WI38 (cell line): ENCODE results near the gene XRCC2.
A peak's percentile ranks its signal among the peaks of the same experiment; 100 is the strongest.
"Not testable (repeated sequence)": the region's sequence is repeated elsewhere in the genome, so short reads cannot be mapped to it uniquely, and the experiment has no call there.

Experiments
- H3K4me3 ChIP-seq: 2 replicates; pipeline ENCODE4 v1.5.1; 2011; ENCODE audit warnings: low read depth, mild to moderate bottlenecking, control low read depth, low read length
- TF ChIP-seq, protein P1 (sequence below): IDR thresholded peaks from 2 replicates; pipeline ENCODE4 v1.5.1; 2012; ENCODE audit warnings: low read depth, mild to moderate bottlenecking, control low read depth, low read length

Gene XRCC2

DNA sequence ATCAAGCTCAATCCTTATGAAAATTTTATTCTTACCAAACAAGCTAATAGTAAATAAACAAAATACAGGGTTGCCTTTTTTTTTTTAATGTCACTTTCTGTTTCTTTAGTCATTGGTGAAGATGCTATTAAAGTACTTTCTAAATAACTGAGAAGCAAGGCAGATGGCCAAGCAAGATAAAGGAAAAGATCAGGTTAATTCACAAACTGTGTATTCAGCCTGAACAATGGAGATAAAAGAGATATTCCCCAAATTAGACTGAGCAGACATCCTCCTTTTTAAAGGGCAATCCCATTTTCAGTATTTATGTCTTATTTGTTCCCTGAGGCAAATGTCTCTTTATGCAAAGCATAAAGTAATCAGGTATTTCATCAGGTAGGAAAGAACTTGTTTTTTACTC lies 23.1 kb upstream of the XRCC2 start:
- H3K4me3 ChIP-seq = no peak overlapping the region
- TF ChIP-seq, protein P1, sequence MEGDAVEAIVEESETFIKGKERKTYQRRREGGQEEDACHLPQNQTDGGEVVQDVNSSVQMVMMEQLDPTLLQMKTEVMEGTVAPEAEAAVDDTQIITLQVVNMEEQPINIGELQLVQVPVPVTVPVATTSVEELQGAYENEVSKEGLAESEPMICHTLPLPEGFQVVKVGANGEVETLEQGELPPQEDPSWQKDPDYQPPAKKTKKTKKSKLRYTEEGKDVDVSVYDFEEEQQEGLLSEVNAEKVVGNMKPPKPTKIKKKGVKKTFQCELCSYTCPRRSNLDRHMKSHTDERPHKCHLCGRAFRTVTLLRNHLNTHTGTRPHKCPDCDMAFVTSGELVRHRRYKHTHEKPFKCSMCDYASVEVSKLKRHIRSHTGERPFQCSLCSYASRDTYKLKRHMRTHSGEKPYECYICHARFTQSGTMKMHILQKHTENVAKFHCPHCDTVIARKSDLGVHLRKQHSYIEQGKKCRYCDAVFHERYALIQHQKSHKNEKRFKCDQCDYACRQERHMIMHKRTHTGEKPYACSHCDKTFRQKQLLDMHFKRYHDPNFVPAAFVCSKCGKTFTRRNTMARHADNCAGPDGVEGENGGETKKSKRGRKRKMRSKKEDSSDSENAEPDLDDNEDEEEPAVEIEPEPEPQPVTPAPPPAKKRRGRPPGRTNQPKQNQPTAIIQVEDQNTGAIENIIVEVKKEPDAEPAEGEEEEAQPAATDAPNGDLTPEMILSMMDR = no peak

DNA sequence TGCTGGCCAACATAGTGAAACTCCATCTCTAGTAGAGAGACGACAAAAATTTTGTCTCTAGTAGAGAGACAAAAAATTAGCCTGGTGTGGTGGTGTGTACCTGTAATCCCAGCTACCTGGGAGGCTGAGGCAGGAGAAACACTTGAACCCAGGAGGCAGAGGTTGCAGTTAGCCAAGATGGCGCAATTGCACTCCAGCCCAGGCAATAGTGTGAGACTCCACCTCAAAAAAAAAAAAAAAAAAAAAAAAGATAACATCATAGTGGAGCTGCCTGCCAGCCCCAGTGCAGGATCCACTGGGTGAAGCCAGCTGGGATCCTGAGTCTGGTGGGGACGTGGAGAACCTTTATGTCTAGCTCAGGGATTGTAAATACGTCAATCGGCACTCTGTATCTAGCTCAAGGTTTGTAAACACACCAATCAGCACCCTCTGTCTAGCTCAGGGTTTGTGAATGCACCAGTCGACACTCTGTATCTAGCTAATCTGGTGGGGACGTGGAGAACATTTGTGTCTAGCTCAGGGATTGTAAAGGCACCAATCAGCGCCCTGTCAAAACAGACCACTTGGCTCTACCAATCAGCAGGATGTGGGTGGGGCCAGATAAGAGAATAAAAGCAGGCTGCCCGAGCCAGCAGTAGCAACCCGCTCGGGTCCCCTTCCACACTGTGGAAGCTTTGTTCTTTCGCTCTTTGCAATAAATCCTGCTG lies 21.5 kb upstream of the XRCC2 start:
- H3K4me3 ChIP-seq = not testable (repeated sequence)

DNA sequence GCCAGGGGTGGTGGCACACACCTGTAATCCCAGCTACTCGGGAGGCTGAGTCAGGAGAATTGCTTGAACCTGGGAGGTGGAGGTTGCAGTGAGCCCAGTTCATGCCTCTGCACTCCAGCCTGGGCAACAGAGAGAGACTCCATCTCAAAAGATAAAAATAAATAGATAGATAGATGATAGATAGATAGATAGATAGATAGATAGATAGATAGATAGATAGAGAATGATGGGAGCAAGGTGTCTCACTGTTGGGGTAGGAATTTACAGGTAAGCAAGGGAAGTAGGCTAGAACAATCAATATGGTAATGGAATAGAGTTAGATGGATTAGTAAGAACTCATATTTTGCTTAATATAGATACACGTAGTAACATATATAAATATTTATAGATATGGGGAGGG lies 16.3 kb upstream of the XRCC2 start:
- not testable (repeated sequence) for H3K4me3 ChIP-seq

DNA sequence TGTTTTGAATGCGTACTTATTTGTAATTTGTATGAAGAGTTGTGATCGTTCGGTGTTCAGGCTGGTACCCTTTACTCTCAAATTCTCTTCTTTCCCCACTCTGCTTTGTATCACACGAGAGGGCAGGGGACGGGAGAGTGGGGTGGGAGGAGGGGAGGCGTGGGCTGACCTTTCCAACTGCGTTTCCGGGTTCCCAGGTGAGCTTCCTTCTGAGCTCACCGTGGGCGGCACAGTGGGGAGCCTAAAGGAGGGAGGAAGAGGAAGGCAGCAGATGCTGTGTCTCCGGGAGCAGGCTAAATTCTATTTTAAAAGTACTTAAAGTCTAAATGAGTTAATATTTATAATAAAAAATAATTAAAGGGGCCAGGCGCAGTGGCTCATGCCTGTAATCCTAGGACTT lies 7.4 kb upstream of the XRCC2 start:
- no peak overlapping the region for H3K4me3 ChIP-seq
- TF ChIP-seq, protein P1 = no peak

DNA sequence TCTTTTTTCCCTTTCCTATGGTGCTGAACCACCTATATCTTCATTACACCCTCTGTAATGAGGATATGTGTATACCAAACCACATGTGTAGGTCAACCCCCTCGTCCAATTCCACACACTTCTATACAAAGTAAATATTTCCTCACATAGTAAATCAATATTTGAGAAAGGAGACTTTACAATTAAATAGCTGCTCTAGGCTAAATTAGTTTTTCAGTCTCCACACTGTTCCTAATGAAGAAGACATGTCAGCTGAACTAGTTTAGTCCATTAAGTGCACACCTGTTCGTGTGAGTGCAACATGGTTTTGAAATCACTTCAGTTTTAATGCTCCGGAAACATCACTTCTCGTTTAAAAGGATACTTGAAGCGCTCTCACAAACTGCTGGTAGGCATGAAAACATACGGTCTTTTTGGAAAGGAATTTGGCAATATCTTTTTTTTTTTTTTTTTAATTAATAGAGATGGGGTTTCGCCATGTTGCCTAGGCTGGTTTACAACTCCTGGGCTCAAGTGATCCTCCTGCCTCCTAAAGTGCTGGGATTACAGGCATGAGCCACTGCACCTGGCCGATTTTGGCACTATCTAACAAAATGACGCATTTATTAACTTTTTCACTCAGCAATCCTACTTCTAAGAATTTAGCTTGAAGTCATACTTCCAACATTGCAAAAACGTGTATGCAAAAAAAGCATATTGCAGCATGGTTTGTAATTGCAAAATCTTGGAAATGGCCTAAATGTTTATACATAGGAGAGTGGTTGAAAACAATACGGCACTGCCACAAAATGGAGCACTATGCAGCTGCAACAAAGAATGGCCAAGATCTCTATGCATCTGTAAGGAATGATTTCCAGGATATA lies 2.1 kb upstream of the XRCC2 start:
- no peak overlapping the region for H3K4me3 ChIP-seq

DNA sequence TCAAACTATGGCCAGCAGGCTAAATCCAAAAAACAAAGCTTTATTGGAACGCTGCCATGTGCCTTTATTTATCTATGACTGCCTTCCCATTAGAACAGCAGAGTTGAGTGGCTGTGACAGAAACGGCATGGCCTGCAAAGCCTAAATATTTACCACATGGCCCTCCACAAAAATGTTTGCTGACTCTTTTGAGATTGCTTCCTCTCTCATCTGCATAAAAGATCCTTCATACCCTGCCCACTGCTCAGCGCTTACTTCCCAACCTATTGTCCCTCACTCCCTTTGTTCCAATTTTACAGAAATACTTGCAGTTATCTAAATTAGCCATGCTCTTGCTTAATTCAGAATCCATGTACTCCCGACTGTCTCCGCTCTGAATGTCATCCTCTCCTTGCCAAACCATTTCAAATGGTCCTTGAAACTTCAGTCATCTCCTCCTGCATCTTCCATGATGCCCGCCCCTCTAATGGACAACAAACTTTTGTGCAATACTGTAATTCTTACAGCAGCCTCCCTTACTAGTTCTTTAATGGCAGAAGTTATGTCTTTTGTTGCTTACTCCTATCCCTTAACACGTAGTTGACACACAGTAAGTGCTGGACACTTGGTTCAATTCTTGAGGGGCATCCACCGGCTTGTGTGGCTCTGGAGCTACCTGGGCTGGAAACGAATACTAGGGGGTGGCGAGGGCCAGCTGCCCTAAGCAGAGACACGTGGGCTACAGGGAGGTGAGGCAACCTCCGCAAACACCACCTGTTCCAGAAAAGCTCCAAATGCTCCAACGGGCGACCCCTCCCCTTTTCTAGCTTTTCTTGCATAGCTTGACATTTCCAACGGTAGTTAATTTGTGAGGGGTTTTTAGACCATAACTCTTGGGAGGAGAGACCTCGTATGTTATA lies 832 bp downstream of the XRCC2 start:
- TF ChIP-seq, protein P1 = no peak

More for the DNA sequence above, 2.1 kb upstream of the XRCC2 start:
- TF ChIP-seq, protein P1 = no peak

DNA sequence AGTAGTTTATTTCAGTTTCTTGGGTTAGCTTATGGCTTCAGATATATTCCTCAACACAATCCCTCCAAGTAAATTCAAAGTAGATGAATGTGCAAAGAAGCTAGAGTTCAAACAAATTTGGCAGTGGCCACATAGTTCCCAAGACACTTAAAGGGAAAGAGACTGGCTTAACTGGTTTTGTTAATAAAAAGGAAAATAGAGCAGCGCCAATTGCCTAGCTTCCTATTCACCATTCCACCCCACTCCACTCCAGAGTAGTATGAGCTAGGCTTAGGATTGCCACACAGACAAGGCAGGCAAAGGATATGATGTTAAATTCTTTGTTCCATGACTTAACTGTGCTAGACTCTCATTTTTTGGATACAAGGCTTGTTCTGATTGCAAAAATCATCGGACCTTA lies 2.0 kb downstream of the XRCC2 start:
- no peak overlapping the region for H3K4me3 ChIP-seq
- TF ChIP-seq, protein P1 = no peak

More for the DNA sequence above, 832 bp downstream of the XRCC2 start:
- H3K4me3 ChIP-seq = peak overlapping the region; percentile 85
